Esophagus squamous epithelium (tissue), 4 donors: ENCODE measurements around the gene GALNT2.

Experiments
- POLR2A ChIP-seq, 4 donors: fragments of 450-650 bp; IDR thresholded peaks; one replicate each; pipeline ENCODE4 v1.6.1; 2017; ENCODE audit warnings: antibody characterized with exemption in 4 of 4, mild to moderate bottlenecking in 4 of 4, moderate library complexity in 3 of 4
- TF ChIP-seq, protein P1 (sequence below), 6 experiments: fragments of 450-650 bp in 4 of 6; fragments of 200-600 bp in 2 of 6; sonication (generic) in 2 of 6; IDR thresholded peaks; one replicate each; pipeline ENCODE4 v1.5.1; 2016 to 2019; ENCODE audit warnings: antibody characterized with exemption in 6 of 6, mild to moderate bottlenecking in 4 of 6, moderate library complexity in 4 of 6

DNA sequence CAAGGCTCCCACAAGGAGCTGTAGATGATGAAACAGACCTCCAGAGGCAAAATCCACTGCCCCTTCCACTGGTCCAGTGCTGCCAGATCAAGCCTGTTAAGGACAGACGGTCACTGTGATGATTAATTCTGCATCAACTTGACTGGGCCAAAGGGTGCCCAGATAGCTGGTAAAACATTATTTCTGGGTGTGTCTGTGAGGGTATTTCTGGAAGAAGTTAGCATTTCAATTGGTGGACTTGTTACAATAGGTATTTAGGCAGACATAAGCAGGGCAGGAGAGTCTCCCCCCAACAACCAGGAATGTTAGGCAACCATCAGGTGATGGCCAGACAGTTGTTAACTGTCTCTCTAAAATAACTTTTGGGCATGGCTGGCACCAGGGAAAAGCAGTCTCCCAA is 40.9 kb upstream of the GALNT2 start:
- TF ChIP-seq, protein P1, sequence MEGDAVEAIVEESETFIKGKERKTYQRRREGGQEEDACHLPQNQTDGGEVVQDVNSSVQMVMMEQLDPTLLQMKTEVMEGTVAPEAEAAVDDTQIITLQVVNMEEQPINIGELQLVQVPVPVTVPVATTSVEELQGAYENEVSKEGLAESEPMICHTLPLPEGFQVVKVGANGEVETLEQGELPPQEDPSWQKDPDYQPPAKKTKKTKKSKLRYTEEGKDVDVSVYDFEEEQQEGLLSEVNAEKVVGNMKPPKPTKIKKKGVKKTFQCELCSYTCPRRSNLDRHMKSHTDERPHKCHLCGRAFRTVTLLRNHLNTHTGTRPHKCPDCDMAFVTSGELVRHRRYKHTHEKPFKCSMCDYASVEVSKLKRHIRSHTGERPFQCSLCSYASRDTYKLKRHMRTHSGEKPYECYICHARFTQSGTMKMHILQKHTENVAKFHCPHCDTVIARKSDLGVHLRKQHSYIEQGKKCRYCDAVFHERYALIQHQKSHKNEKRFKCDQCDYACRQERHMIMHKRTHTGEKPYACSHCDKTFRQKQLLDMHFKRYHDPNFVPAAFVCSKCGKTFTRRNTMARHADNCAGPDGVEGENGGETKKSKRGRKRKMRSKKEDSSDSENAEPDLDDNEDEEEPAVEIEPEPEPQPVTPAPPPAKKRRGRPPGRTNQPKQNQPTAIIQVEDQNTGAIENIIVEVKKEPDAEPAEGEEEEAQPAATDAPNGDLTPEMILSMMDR (IDR thresholded peaks at IDR 0.05), result no peak
- TF ChIP-seq POLR2A (IDR thresholded peaks at IDR 0.05), result no peak
